HL-60/S4 treated with phorbol 12-myristate 13-acetate at 8.2 ng/mL for 4 days and 3 days (cell line): ENCODE results near the gene TMEM11.

ENCODE experiments used
- in situ Hi-C: fragments of 300-500 bp; cut with MboI; formaldehyde crosslinking; loops from 2 replicates; pipeline ENCODE4 v1.15.0; 2022; ENCODE audit warnings: low sequenced_read_pairs

Gene TMEM11

DNA sequence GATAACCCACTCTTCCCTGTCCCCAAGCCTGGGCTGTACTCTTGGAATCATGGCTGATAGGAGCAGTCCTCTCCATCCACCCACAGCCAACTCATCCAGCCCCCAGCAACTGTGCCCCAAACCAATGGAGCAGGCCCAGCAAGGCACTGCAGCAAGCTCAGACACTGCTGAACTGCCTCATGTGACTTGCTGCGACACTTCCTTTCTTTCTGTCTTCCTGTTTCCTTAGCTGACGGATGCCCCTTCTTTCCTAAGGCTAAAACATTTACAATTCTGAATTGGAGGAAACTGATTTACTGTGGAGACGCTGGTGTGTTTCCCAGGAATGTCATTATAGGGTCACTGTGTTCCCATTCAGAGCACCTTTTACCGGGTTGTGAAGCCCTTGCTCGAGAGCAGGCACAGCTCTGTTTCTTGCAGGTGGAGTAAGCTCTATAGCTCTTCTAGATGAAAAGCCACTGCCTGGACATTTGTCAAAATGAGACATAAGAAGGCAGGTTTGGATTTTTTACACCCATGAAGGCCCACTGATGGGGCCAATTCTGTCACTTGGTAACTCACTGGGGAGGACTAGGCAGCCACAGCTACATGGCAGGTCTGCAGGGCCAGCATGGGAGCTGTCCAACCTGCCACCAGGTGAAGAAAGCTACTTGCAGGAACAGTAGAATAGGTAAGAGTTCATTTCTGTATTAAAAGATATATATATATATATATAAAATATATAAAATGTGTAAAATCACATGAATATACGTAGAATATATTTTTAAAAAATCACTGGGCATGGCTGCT, 27.4 kb downstream of the TMEM11 start:
- in situ Hi-C loops = no loop called here

DNA sequence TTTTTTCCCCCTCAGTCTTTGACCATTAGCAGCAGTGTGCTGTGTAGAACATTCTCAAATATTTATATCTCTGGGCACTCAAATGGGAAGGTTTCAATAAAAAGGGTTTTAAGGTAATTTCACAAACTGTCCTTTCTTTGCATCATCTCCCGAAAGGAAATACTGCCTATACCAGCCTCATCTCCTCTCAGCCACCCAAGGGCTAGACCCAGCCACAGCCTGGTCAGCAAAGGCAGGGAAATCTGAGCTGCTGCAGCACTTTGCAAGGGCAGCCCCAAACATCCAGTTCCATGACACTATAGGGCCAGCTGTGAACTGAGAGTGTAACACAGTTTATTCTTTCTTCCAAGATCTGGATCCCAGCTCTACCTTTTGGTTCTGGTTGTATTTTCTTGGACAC, 28.9 kb downstream of the TMEM11 start:
- in situ Hi-C loops = no loop called here

DNA sequence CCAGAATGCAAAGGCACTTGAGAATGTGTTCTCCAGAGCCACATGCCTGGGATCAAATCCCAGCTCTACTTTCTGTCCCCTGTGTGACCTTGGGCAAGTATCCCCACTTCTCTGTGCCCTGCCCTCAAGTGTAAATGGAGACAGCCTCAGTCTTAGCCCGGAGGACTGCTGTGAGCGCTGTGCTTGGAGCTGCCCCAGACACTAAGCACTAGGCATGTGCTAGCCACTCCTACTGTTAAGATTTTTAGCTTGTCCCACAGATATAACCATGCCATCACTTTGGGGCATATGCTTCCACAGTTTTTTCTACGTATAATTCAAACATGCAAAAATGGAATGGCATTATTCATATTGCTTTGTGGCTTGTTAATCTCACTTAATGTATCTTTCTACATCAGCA, 29.4 kb downstream of the TMEM11 start:
- in situ Hi-C loops = no loop called here

DNA sequence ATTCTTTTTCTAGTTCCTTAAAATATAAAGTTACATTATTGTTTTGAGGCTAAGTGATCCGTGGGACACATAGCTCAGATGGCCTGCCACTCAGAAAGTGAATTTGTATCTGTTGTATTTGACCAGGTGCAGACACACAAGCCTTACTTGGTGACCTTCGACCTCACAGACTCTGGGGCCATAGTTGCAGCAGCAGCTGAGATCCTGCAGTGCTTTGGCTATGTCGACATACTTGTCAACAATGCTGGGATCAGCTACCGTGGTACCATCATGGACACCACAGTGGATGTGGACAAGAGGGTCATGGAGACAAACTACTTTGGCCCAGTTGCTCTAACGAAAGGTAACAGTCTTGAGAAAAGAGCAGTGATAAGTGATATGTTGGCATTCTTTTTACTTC, 30.5 kb downstream of the TMEM11 start:
- in situ Hi-C loops = no loop called here

DNA sequence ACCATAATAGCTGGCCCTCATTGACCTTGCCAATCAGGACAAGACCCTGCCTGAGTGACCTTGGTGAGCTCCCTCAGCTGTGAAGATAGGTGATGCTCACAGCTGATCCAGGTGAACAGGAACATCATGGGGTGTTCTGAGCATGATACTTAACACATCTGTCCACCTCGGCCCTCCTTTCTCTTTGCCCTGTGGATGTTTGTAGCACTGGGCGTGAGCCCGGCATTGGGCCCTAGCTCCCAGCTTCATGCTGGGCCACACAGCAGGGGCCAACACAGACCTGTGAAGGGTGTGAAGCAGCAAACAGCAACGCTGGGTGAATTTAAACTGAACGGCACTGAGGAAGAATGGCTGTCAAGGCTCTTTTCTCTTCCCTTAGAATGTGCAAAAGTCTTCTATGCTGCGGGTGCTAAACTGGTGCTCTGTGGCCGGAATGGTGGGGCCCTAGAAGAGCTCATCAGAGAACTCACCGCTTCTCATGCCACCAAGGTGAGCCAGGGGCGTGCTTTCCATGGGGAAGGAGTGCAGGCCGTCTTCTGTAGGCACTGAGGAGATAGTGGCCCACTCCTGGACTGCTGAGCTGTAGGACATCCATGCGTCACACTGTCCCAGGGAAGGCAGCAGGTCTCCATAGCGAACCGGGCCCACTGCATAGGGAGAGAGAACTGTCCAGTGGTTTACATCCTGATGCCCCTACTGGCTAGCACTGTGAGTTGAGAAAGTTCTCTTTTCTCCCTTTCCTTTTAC, 35.9 kb downstream of the TMEM11 start:
- in situ Hi-C loops = no loop called here

DNA sequence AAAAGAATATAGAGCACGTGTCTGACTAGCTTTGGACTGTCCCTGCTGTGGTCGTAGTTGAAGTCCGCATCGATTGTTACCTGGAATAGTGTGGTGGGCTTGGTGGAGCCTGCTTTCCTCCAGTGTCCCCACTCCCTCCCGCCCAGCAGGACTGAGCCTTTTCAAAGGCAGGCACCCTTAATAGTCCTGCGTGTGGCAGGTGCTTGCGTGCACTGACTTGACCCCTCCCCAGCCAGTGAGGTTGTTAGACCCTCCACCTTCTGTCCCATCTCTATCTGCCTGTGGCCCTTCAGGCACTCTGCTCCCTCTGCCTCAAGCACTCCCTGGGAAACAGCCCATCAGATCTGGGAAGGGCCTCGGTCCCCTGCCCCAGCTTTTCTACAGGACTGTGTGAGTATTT, 36.6 kb downstream of the TMEM11 start:
- in situ Hi-C loops = no loop called here

DNA sequence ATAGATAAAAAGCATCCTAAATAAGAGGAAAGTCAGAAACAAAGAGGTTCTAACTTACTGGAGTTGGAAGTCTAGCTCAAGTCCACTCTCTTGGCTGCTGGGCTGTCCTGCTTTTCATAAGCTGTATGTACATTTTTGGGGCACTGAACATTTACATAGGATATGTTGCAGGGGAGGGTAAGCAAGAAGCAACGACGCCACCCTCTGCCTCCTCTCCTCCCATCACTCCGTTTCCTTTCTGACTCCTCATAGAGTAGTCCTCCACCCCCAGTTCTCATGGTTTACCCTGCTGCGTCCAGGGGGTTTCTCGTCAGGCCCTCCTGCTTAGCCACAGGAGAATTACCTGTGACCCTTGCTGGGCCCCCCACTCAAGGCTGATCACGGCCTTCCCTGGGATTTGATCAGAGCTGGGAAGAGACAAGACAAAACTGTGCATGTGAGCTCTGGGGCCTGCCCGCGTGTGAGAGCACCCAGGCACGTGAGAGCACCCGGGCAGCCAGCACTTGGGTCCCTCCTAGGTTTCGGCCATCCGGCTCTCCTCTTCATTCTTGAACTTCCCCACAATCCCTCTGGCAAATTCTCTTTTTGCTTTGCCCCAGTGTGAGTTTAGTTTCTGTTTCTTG, 37.1 kb downstream of the TMEM11 start:
- in situ Hi-C loops = no loop called here

DNA sequence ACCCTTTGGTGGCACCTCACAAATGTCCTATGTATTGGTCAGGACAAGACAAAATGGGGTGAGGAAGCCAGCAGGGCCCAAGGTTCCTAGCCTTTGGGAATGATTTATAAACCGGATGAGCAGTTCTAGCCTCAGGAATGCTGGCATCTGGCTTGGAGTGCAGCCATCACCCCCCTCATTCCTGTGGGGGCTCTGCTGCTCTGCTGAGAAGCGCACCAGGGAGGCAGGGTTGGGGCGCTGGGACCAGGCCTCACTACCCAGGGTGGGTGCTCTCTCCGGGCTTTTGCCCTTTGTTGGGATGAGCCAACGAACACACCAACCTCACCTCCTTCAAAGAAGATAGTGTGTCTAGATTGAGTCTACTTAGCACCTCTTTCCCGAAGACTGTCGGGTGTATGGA, 39.2 kb downstream of the TMEM11 start:
- in situ Hi-C loops = no loop called here

DNA sequence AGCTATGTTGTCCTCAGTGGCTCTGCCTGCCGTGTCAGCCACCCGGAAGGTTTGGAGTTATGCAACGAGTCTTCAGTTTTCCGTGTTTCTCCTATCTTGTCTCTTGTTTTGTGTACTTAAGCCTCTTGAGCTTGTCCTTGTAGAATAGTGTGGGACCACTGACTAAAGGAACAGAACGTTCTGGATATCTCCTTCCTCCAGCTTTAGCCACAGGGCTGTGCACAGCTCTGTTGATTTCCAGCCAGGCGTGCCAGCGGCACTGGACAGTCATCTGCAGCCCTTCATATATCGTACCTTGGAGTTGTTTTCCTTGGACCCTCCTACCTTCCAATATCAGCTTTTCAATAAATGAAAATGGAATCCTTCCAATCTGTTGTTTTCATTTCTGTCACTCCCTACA, 39.8 kb downstream of the TMEM11 start:
- in situ Hi-C loops = no loop called here

DNA sequence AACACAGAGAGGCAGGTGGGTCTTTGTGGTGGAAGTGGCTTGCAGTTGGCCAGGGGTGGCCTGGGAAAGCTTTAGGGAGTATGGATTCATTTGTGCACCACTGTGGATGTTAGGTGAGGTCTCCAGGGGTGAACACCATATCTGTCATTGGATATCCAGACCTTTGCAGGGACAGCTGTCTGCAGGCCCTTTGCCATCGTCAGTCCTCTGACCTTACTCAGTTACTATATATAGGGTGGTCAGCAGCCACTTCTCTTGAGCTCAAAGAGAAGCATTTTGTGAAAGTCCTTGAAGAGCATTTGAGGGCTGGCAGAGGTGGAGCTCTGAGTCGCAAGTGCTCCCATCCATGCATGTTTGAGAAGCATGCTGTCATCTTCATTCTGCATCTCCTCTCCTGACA, 40.4 kb downstream of the TMEM11 start:
- in situ Hi-C loops = no loop called here

DNA sequence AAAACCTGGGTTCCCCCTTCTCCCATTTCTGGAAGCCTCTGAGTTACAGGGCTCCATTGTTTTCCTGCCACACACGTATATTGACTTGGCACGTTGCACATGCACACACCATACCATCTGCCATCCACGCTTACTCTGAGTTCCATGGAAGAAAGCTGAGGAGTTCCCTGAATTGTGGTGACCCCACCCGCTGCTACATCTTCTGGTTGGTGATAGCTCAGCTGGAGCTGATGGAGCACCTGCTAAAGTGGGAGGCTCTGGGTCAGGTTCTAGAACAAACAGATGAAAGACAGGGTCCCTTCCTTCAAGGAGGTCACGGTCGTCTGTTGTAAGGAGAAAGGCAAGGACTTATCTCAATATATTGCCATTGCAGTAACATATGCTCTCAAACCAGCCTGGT, 41.1 kb downstream of the TMEM11 start:
- in situ Hi-C loops = no loop called here

DNA sequence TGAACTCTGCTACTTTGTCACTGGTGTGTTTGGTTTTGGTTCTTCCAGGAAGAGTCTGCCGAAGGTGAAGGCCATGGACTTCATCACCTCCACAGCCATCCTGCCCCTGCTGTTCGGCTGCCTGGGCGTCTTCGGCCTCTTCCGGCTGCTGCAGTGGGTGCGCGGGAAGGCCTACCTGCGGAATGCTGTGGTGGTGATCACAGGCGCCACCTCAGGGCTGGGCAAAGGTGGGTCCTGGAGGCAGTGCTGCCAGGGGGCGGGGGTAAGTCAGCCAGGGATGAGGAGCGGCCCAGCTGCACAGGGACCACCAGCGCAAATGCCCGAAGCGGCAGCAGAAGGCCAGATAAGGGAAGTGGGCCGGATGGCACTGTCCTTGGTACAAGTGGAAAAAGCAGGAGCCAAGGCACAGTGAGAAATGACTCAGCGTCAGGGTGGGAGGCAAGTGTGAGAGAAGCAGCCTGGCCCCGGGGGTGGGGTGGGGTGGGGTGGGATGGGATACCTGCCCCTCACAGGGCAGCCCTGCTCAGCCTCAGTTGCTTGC, 41.9 kb downstream of the TMEM11 start:
- in situ Hi-C loops = no loop called here

DNA sequence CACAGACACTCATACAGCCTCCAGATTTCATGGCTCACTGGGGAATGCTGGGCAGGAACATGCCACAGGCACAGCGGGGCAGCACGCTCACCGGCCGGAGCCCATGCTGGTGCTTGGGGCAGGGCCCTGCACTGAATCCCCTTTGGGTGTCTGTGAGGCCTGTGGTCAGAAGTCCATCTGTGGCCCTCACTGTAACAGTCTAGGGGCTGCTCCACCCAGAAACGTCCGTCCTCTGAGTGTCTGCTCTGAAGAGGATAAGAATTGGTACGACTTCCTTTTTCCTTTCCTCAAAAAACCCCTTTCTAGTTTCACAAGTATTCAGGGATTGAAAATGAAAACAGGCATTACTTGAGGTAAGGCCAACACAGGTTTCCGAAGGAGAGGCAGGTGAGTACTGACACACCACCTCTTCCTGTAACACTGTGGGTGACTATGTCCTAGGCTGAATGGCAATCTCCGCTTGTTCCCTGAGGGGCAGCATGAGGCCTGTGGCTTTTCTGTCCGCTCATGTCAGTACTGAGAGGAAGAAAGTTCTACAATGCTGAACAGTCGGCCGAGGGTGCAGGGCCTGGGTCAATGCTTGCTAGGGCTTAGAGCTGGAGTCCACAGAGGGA, 42.5 kb downstream of the TMEM11 start:
- in situ Hi-C loops = no loop called here

DNA sequence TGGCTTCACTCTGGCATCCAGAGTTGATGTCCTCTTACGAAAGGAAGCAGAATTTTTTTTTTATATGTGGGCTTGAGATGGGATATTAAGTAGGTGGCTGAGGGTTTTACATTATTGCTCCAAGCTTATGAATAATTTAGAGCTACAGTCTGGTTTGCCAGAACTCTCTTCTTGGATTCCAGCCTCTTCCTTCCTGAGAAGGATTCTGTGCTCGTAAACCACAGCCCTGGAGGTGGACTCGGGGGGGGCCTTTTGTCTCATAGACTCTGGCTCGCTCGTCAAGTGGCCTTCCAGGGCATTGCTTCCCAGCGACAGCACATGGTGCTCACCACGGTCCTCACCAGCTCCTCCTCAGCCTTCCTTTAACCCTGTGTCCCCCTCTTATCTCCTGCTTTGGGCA, 43.2 kb downstream of the TMEM11 start:
- in situ Hi-C loops = no loop called here

DNA sequence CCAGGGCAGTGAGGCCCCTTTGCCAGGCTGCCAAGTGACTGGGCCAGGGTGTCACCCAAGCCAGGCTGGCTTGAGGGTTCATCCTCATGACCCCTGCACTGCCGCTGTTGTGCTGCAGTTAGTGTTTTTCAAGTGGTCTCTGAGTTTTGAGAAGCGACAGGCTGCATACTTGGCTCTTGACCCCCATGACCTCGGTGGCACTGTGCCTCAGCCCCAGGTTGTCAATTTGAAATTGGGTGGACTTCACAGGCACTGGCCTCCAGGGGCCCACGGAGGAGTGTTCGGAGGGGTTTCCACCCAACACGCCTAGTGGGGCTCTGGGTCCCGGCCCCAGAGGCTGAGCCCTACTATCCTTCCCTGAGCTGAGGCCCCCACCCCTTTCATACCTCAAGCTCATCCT, 44.5 kb downstream of the TMEM11 start:
- in situ Hi-C loops = no loop called here

DNA sequence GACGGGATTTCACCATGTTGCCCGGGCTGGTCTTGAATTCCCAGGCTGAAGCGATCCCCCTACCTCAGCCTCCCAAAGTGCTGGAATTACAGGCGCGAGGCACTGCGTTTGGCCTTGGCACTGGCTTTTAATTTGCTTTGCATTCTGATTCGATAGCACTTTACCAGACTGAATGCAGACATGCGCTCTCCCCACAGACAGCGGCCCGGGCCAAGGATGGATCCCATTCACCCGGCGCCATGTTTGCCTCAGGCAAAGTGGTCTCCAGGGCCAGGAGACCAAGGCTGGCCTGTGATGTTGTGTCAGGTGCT, 45.5 kb downstream of the TMEM11 start:
- in situ Hi-C loops = no loop called here

DNA sequence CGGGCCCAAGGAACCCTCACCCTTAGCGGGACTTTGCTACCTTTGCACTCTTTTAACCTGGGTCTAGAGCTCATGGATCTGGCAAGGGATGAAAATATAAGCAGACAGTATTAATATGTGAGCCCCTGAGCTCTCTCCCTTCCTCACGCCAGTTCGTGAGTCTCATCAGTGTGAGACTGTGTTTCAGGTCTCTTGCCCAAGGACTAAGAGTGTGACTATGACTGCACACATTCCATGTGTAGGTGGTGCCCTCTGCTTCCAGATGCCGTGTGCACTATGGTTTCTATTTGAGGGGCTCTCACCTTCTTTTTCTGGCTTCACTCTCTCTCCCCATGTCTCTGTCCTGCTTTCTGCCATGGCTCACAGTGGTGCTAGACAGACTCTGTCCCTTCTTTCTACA, 46.7 kb downstream of the TMEM11 start:
- in situ Hi-C loops = no loop called here

DNA sequence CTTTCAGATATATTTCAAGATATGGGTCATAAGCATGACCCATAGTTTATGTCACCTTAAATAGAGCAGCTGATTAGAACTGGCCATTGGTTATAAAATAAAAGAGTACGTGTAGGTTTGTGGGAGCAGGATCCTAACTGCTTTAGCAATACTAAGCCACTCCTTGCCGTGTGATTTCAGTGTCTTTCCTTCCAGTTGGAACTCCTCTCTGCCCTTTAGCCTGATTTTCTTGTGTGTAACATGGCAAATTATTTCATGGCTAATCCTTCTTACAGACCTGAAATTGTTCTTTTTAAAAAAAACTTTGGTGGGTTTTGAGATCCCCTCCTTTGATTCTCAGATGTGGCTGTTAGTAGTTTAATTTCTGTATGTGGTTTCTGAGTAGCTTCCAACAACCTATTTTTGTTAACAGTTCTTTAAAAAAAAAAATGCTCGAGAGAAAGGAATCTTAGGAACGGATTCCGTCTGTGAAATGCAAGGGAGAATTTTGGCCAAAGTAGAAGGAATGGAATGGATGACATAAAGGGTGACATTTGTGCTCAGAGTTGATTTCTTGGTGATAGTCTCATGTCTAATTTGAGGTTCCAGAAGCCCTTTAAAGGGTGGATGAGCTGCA, 47.3 kb downstream of the TMEM11 start:
- in situ Hi-C loops = no loop called here

DNA sequence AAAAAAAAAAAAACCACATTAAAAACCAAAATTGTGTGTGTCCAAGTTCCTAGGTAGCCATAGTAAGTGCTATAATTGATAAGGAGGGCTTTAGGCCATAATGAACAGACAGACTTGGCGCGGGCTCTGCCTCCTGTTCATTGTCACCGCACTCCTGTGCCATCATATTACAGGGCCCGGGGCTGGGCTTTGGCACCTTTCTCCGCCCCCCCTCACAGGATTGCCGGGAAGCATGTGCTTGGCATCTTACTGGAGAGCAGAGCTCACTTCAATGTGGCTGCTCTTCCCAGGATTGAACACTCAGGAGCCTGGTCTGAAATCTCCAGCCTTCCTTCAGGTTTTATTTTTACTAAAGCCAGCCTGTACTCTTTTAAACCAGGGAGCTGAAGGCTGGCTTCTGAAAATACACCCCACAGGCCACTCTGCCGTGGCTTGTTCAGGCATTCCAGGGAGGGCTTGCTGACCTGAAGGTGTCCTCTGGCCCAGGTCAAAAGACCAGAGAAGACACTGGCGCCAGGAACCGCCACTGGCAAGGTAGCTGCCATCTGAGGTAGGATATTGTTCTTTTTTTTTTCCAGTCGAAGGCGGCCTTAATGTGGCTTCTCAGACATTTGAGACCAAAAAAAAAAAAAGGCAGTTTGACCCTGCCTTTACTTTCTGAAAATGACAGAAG, 47.9 kb downstream of the TMEM11 start:
- in situ Hi-C loops = no loop called here

DNA sequence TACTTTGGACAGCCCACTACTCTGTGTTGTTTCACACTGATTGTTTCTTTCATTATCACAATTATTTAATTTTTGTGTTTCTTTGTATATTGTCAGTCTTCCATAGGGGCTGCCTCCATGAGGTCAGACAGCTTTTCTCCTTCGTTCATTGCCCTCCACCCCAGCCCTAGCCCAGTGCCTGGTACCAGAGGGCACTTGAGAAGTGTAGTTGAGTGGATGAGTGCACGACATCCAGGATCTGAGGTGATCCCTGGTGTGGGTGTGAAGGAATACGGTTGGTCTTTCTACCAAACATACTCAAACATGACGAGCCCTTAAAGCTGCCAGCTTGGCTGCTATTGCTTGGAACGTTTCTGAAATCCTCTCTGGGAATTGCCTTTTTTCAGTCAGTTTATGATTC, 49.3 kb downstream of the TMEM11 start:
- in situ Hi-C loops = no loop called here

DNA sequence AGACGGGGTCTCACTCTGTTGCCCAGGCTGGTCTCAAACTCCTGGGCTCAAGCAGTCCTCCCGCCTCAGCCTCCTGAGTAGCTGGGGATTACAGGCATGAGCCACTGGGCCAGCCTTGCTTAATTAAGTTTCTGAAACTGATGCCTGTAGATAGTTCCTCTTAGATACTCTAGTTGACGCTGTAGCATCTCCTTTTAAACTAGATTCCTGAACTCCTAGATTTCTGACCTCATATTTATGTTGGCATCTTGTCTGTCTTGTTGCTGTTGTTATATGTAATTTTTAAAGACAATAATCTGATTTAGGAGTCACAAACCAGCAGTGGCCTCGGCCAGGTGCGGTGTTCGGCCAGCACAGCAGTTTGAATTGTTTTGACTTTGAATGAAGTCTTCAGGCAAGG, 49.7 kb downstream of the TMEM11 start:
- in situ Hi-C loops = no loop called here
